Upper lobe of left lung (tissue), 6 donors: ENCODE measurements around the gene TAGLN2. TPM values are rescaled to one million over a fixed set of nuclear protein-coding genes. Genes with fewer than 3 reads are reported as not detected.

ENCODE experiments used
- ATAC-seq, 2 donors: fragments of 200-7000 bp; cut with Tn5 transposase; one replicate each; pipeline ENCODE4 v1.9.1; 2022; ENCODE audit warnings: mild to moderate bottlenecking in 2 of 2, moderate library complexity in 2 of 2; ENCODE audit not compliant: low FRiP score in 2 of 2
- DNase-seq, 2 donors: peaks; one replicate each; pipeline ENCODE4 v3.0.0-alpha.2; 2019 to 2020
- H3K27ac ChIP-seq, 4 donors: fragments of 200-600 bp; sonication (generic); one replicate each; pipeline ENCODE4 v1.5.1; 2016 to 2019
- H3K27me3 ChIP-seq, 4 donors: fragments of 200-600 bp; sonication (generic); one replicate each; pipeline ENCODE4 v1.5.1; 2017 to 2019
- H3K36me3 ChIP-seq, 4 donors: fragments of 200-600 bp; sonication (generic); one replicate each; pipeline ENCODE4 v1.5.1; 2016 to 2019
- H3K4me1 ChIP-seq, 4 donors: fragments of 200-600 bp; sonication (generic); one replicate each; pipeline ENCODE4 v1.5.1; 2018 to 2019
- H3K4me3 ChIP-seq, 4 donors: fragments of 200-600 bp; sonication (generic); one replicate each; pipeline ENCODE4 v1.5.1; 2017 to 2019; ENCODE audit warnings: mild to moderate bottlenecking in 2 of 4, moderate library complexity in 1 of 4
- H3K9me3 ChIP-seq, 4 donors: fragments of 200-600 bp; sonication (generic); one replicate each; pipeline ENCODE4 v1.5.1; 2018 to 2019
- EP300 ChIP-seq, 4 donors: sonication (generic); formaldehyde crosslinking; IDR thresholded peaks; one replicate each; pipeline ENCODE4 v1.5.1; 2017; ENCODE audit warnings: antibody characterized with exemption in 4 of 4, control low read depth in 2 of 4
- POLR2A ChIP-seq, 4 donors: fragments of 450-650 bp; IDR thresholded peaks; one replicate each; pipeline ENCODE4 v1.5.1; 2016 to 2017; ENCODE audit warnings: antibody characterized with exemption in 4 of 4, mild to moderate bottlenecking in 2 of 4
- POLR2AphosphoS5 ChIP-seq, 2 donors: sonication (generic); formaldehyde crosslinking; IDR thresholded peaks; one replicate each; pipeline ENCODE4 v1.5.1; 2017; ENCODE audit warnings: antibody characterized with exemption in 2 of 2
- WGBS, 2 donors: methylation state at CpG; one replicate each; pipeline ENCODE4 v1.1.5; 2017 to 2018; 5-methylcytosine and 5-hydroxymethylcytosine counted together
- total RNA-seq, 6 donors: library from RNA; depleted of rRNA in 4 of 6; stranded (reverse); fragments of >200 nt in 4 of 6; gene quantifications; one replicate each; pipeline versions ENCODE4 v1.1.0 to v1.2.1, GENCODE V29; 2016 to 2021
- TF ChIP-seq, protein P1 (sequence below), 6 experiments: fragments of 450-650 bp in 4 of 6; fragments of 200-600 bp in 2 of 6; sonication (generic) in 2 of 6; IDR thresholded peaks; one replicate each; pipeline ENCODE4 v1.5.1; 2016 to 2019; ENCODE audit warnings: antibody characterized with exemption in 6 of 6
- donor health status: DM: no; HTN: no; CAD: no; lungs with moderate emphysema.
- donor health status: DM: no; HTN: yes; CAD: no; lungs with severe emphysema.

The TAGLN2 gene
- total RNA-seq, 6 donors from 2014 or later: 167 to 1,014 (median 605) TPM

GRCh38 chr1:159929155-159930051 is 4.1 kb upstream of the TAGLN2 start:
- H3K27ac ChIP-seq: no peak overlapping the region
- H3K4me1 ChIP-seq: peaks cover 7 to 8% (median 7%) of the 10 kb centered on the region in 4 donors
- DNase-seq (peak in 1 of 2 donors; percentile 84), ATAC-seq (no peak)
- H3K4me3 ChIP-seq: no peak overlapping the region
- no peaks in the 10 kb centered on the region for H3K9me3 ChIP-seq
- WGBS, 2 donors: 92 to 93% methylated on average over 45 to 47 of the region's 48 CpGs
- H3K36me3 ChIP-seq: no peaks in the 10 kb centered on the region
- TF ChIP-seq POLR2AphosphoS5 (IDR thresholded peaks at IDR 0.05) (no peak), EP300 (IDR thresholded peaks at IDR 0.05) (no peak), POLR2A (IDR thresholded peaks at IDR 0.05) (no peak)
- TF ChIP-seq, protein P1, sequence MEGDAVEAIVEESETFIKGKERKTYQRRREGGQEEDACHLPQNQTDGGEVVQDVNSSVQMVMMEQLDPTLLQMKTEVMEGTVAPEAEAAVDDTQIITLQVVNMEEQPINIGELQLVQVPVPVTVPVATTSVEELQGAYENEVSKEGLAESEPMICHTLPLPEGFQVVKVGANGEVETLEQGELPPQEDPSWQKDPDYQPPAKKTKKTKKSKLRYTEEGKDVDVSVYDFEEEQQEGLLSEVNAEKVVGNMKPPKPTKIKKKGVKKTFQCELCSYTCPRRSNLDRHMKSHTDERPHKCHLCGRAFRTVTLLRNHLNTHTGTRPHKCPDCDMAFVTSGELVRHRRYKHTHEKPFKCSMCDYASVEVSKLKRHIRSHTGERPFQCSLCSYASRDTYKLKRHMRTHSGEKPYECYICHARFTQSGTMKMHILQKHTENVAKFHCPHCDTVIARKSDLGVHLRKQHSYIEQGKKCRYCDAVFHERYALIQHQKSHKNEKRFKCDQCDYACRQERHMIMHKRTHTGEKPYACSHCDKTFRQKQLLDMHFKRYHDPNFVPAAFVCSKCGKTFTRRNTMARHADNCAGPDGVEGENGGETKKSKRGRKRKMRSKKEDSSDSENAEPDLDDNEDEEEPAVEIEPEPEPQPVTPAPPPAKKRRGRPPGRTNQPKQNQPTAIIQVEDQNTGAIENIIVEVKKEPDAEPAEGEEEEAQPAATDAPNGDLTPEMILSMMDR (IDR thresholded peaks at IDR 0.05): no peak
- no peaks in the 10 kb centered on the region for H3K27me3 ChIP-seq

GRCh38 chr1:159928491-159929050 is 3.3 kb upstream of the TAGLN2 start:
- peak in 1 of 2 donors; percentile 69 for DNase-seq
- 97% methylated on average over 6 to 14 of the region's 18 CpGs for WGBS, 2 donors
- Histone ChIP-seq H3K27me3 (no peaks in the 10 kb centered on the region), H3K4me3 (no peak overlapping the region), H3K27ac (no peak overlapping the region), H3K9me3 (no peaks in the 10 kb centered on the region), H3K36me3 (no peaks in the 10 kb centered on the region), H3K4me1 (peaks cover 7 to 15% (median 10%) of the 10 kb centered on the region in 4 donors)
- TF ChIP-seq POLR2AphosphoS5 (IDR thresholded peaks at IDR 0.05) (no peak), POLR2A (IDR thresholded peaks at IDR 0.05) (no peak), EP300 (IDR thresholded peaks at IDR 0.05) (no peak)
- TF ChIP-seq, protein P1 (IDR thresholded peaks at IDR 0.05): no peak
- no peak for ATAC-seq

DNA sequence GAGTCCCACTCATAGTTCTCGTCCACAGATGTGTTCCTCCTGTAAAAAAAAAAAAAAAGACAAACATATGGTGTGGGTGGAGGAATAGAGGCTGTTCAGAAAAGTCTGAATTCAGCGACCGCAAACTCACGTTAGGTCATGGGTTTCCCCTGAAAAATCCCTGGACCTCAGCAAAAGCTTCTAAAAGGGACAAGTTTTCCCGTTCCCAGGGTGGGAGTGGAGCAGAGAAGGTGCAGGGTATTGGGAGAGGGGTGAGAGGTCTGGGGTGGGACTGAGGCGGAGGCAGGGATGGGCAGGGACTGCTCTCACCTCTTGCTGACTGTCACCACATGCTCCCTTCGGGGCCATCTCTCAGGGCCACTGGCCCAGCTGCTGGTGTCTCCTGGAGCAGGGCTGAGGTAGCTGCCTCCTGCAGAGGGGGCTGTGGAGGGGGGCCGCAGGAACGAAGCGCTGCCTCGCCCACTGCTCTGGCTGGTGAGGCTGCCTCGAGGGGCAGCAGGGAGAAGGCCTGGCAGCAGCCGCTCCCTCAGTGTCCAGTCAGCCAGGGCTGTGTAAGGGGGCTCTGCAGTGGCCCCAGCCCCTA is 2.6 kb upstream of the TAGLN2 start:
- DNase-seq: peak in 1 of 2 donors; percentile 58
- TF ChIP-seq, protein P1 (IDR thresholded peaks at IDR 0.05): no peak
- TF ChIP-seq POLR2A (IDR thresholded peaks at IDR 0.05): no peak
- no peak for TF ChIP-seq POLR2AphosphoS5 (IDR thresholded peaks at IDR 0.05)
- TF ChIP-seq EP300 (IDR thresholded peaks at IDR 0.05): no peak
- H3K27ac ChIP-seq: no peak overlapping the region
- H3K4me1 ChIP-seq: peaks cover 9 to 20% (median 14%) of the 10 kb centered on the region in 4 donors
- 76 to 77% methylated on average over 12 of the region's 13 CpGs for WGBS, 2 donors
- H3K4me3 ChIP-seq: no peak overlapping the region
- no peaks in the 10 kb centered on the region for H3K36me3 ChIP-seq
- no peaks in the 10 kb centered on the region for H3K9me3 ChIP-seq
- H3K27me3 ChIP-seq: no peaks in the 10 kb centered on the region
- ATAC-seq: no peak

- Histone ChIP-seq H3K27ac (no peak overlapping the region), H3K4me1 (peaks cover 15 to 27% (median 20%) of the 10 kb centered on the region in 4 donors), H3K27me3 (no peaks in the 10 kb centered on the region), H3K4me3 (no peak overlapping the region), H3K36me3 (no peaks in the 10 kb centered on the region), H3K9me3 (no peaks in the 10 kb centered on the region)
- DNase-seq: peak in 1 of 2 donors; percentile 54
- no peak for ATAC-seq
- 95 to 98% methylated on average over 9 to 16 of the region's 16 CpGs for WGBS, 2 donors
- TF ChIP-seq EP300 (IDR thresholded peaks at IDR 0.05) (no peak), POLR2A (IDR thresholded peaks at IDR 0.05) (no peak), POLR2AphosphoS5 (IDR thresholded peaks at IDR 0.05) (no peak)
- TF ChIP-seq, protein P1 (IDR thresholded peaks at IDR 0.05): no peak
Measured at GRCh38 chr1:159927211-159927848, 2.0 kb upstream of the TAGLN2 start.
